Measurements from ENCODE around the gene WDR48. TPM values are rescaled to one million over a fixed set of nuclear protein-coding genes. Genes with fewer than 3 reads are reported as not detected.

Gene WDR48
- total and polyA plus RNA-seq, 9 of the 15 experiments (the other 6 are each of a cell fraction or from before 2014, with no cell fraction given), result 26.6 to 70.6 (median 48.0) TPM

GRCh38 chr3:39051649-39052561 is at the start of gene WDR48, which contains the start of gene SCN11A (continued):
- TF ChIP-seq ARID2 (IDR thresholded peaks at IDR 0.05) (no peak), RFX1 (IDR thresholded peaks at IDR 0.05) (no peak), ZC3H11A (IDR thresholded peaks at IDR 0.05; ENCODE audit: low read depth, low read length) (no peak), MITF (IDR thresholded peaks at IDR 0.05) (no peak; the same call in 1 of the 2 replicates), MYC (IDR thresholded peaks at IDR 0.05; ENCODE audit: low read depth, low read length) (peak; percentile 52), MYC (CRISPR knock-in tag; IDR thresholded peaks at IDR 0.05; ENCODE audit: borderline replicate concordance, low read depth) (peak; percentile 36; the same call in 1 of the 2 replicates), MAZ (CRISPR knock-in tag; conservative IDR thresholded peaks at IDR 0.05 in 1 of 2, IDR thresholded peaks at IDR 0.05 in 1 of 2) (peak; percentile 77 to 80), TCF7 (IDR thresholded peaks at IDR 0.05; ENCODE audit: borderline replicate concordance) (no peak), ATF2 (CRISPR knock-in tag; IDR thresholded peaks at IDR 0.05) (no peak), ZNF23 (CRISPR knock-in tag; IDR thresholded peaks at IDR 0.05) (no peak), ARID1B (IDR thresholded peaks at IDR 0.05) (peak; percentile 40), TBL1XR1 (IDR thresholded peaks at IDR 0.05; ENCODE audit: low read length in 2 of 2) (peak in 1 of 2 experiments; percentile 59; a peak in 1 of 4 replicates), DNMT1 (IDR thresholded peaks at IDR 0.05) (no peak), RFX7 (CRISPR knock-in tag; IDR thresholded peaks at IDR 0.05) (no peak), ZNF583 (CRISPR knock-in tag; IDR thresholded peaks at IDR 0.05) (no peak), NELFE (IDR thresholded peaks at IDR 0.05; ENCODE audit: insufficient read depth, insufficient read length) (no peak), L3MBTL2 (IDR thresholded peaks at IDR 0.05) (peak; percentile 70; the same call in 1 of the 2 replicates), ELF1 (tag; IDR thresholded peaks at IDR 0.05) (0 out of 2 replicates have a peak, but pooled peaks have one; percentile 37), ETS2 (tag; IDR thresholded peaks at IDR 0.05; ENCODE audit: borderline replicate concordance, poor library complexity, severe bottlenecking) (no peak), ZNF408 (CRISPR knock-in tag; IDR thresholded peaks at IDR 0.05; ENCODE audit: low read depth) (no peak), MAX (CRISPR knock-in tag; IDR thresholded peaks at IDR 0.05) (peak; percentile 88), TARDBP (IDR thresholded peaks at IDR 0.05) (peak; percentile 77; the same call in 1 of the 2 replicates), HDAC3 (IDR thresholded peaks at IDR 0.05; ENCODE audit: borderline replicate concordance, partially characterized antibody) (no peak), TSC22D4 (tag; IDR thresholded peaks at IDR 0.05) (no peak)
